ENCODE results near the gene DAB1.

Gene DAB1

DNA sequence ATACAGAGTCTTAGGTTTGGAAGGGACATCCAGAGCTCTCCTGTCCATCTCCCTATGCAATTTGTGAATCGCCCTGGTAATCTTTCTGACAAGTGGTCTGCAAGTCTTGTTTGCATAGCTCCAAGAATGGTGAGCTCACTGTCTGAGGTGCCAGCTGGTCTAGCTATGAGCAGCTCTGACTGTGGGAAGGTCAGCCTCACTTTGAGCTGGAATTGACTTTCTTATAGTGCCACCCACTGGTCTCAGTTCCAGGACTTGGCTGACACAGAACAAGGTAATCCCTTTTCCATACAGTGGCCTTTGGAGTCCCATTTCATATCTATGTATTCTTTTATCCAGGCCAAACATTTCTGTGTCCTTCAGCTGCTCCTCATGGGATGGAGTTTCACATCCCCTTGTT is 362.5 kb downstream of the DAB1 start:
- no peak for DNase-seq

DNA sequence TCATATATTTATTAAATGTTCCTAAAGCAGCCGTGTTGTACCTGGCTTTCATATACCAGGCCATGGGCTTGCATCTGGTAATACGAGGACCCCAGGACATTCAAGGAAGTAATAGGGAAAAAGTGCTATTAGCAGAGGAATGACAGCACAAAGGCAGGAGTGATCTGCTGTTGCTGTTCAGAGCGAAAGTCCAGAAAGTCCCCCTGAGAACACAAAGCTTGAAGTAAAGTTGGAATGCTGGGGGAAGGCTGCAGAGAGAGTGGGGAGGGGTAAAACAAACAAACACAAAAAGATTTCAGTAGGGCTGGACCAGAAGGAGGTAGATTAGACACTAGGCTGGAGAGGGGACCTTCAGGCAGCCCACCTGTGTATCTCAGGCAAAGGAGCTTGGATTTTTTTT is 363.4 kb downstream of the DAB1 start:
- DNase-seq = no peak

DNA sequence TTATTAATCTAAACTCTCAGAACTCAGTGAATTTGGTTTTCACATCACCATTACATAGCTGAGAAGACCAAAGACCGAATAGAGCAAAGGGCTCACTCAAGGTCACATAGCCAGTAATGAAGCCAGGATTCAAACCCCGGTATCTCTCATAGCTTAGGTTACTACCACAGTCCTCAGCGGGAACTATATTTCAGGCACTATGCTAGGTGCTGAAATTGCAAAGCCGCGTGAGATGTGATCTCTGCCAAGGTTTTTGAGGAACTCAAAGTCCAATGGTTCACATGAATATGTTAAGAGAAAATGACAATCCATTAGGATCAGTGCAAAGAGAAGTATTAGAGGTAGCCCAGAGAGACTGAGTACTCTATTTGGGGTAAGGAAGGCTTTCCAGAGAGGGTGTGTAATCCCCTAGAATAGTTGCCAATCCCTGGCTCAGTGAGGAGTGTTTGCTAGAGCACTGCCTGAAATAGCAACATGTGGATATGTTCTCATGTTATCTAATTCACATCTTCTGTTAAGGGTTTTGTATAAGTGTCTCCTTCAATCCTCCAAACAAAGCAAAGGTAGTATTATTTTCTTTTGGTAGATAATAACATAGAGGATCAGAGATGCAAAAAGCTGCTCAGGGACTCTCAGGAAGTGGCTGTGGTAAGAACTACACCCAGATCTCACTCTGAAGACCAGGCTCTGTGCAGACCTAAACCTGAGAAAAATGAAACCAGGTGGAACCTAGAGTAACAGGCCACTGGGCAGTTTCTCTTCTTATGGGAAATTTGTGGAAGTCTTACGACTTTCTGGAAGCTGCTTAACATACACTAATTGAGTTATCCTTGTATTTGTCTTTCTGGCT is 365.0 kb downstream of the DAB1 start:
- DNase-seq = no peak

DNA sequence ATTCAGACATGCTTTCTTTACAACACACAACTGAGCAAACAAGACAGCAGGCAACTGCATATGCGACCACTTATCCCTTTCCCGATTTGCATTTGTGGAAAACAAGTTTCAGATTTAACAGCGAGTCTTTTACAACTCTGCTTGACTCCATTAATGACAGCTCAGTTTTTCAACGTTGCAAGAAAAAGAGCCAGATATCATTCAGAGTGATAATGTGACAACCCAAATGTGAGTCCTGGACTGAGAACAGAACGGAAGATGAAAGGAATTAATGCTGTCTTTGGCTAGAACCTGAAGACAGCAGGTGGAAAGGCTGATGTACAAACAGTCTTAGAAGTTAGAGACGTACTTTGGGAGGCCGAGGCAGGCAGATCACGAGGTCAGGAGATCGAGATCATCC is 375.0 kb downstream of the DAB1 start:
- no peak for DNase-seq

DNA sequence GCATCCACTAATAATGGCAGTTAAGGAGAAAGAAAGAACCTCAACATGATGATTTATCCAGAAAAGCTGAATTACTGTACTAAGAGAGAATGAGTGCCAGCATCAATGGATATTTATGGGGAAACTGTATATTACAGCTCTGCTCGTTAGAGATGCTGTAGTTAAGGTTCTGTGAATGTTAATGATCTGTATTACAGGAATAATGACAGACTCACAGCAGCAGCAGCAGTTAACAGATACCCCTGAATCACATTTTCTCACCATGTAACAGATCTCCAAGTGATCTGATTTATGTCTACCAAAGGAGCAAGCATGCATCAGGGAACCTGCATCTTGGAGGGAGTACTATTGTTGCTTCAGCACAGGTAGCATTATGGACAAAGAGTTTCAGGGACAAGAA is 377.4 kb downstream of the DAB1 start:
- DNase-seq = no peak

DNA sequence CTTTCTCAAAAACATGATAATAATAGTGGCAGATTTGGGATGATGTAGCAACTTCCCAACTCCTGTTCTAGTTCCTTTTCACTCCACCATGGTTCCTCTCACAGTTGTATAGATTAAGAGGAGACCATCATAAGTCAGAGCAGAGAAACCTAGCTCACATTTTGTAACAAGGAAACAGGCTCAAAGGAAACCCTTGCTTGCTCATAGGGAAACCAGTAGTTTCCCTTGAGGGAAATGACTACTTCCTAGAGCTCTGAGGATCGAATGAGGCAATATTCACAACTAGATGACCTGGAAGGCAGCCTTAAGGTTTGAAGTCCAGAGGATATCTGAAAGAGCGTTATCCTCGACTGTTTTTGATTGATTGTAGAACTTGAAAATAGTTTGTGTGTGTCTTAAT is 382.0 kb downstream of the DAB1 start:
- DNase-seq = no peak

DNA sequence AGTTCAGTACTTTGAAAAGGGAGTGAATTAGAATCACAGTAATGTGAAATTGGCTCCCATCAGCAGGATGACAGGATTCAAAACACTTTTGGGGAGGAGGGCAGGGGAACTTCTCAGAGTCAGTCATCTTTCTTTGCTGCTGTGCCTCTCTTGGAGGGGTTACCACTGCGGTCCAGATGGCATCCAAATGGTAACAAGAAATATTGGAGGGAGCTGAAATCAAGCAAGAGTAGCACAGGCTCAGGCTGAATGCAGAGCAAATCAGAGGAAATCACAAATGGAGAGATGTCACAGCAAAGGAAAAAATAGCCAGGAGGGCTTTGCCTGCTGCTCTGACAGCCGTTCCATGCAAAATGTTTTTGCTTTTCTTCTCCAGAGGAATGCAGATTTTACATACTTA is 383.0 kb downstream of the DAB1 start:
- DNase-seq = no peak

DNA sequence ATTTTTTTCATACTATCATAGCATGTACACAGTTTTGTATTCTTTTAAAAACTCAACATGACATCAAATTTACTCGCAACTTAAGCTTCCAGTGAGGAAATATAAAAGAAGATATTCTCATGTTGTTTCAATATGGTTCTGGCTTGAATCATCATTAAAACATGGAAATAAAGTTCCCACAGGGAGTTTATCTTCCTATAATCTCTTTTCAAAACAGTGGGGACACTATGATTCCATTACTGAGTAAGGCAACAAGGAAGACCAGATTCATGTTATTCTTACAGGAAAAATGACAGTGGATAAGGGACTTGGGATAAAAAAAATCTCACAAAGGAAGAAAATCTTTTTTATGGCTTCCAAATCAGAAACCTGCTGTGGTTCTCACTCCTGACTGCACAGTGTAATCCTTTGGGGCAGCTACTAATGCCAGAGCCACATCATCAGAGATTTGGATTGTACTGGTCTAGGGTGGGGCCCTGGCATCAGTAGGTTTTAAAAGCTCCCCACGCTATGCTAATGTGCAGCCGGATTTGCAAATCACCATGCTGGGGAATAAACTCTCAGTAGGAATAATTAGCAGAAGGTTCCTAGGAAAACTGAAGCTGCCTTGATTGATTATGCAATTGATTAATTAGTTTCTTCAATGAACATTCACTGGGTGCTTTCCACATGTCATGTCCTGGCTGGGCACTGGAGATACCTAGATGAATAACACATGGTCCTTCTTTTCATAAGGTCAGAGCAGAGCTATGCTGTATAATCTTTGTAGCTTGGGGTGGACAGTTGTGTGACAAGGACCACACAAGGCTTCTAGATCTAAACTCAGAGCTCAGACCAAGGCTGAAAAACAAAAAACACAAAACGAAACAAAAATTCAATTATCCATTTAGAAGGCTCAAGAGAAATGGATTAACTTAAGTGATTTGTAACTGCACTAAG is 386.9 kb downstream of the DAB1 start:
- no peak for DNase-seq

DNA sequence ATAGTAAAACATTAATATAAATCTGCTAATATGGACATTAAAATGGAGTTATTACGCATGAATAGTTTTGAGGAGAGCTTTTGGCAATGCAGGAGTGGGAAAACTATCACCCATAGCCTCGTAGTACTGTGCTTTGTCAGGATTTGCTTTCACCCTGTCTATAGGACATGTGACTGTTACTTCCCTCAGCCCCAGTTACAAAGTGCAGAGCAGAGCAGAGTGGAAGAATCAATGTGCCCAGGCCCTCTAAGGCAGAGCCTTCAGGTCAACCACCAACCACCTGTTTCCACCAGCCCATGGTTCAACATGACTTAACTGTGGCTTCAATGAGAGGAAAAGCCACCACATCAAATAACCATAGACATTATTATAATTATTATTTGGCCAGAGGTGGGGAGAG is 389.1 kb downstream of the DAB1 start:
- no peak for DNase-seq

DNA sequence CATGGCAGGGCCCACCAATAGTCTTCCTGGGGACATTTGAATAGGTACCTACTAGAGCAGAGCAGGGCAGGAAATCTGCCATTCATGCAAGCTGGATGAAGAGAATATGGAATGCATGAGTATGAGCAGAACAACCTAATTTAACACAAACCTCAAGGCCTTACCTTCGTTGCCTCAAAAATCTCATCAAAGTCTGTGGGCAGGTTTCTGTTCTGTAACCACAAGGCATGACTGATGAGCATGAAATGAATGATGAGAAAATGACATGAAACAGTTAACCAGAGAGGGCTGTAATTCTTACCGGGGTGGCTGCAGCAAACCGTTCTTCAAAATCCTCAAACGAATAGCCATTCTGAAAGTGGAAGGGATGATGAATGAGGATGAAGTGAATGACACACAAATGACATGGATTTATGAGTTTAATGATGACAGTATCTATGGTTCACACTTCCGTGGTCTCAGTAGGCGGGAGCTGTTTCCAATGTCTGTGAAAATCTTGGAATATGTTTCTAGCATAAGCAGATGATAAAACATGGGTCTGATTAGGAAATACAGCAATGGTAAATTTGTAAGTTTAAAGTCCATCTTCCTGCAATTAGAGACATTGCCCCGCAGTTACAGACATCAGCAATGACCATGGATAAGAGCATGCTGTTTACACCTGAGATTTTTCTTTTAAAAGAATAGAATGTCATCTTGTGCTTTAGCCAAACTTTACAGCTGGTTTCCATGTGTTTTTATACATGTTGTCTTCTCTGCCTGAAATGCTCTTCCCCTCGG is 390.4 kb downstream of the DAB1 start:
- DNase-seq = no peak

DNA sequence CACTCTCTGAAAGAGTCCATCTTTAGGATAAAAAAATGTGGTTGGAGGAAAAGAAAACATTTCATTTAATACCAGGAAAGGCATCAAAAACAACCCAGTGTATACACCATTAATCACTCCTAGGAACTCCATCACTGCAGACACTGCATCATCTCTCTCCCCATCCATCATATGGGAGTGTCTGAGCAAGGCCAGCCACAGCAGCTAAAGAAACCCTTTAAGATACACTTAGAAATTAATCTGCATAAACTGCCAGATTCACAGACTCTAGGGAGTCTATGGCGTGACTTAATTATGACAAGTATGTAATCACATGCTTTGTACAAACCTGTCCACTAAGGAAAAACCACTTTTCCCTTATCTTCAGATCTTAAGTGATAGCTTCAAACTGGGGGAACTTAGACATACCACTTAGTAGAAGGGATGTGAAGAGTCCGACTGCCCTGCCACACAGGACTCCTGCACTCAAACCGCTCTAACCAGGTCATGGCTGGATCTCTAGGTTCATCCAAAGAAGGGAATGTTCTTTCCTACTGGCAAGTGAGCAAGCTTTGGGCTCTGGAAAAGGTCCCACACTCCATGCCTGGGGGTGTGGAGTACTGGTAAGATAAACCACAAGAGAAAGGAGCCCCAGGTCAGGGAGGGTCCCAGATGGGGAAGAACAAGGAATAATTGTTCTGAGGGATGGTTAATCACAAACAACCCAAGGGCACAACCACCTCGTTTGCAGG is 397.1 kb downstream of the DAB1 start:
- DNase-seq = no peak

DNA sequence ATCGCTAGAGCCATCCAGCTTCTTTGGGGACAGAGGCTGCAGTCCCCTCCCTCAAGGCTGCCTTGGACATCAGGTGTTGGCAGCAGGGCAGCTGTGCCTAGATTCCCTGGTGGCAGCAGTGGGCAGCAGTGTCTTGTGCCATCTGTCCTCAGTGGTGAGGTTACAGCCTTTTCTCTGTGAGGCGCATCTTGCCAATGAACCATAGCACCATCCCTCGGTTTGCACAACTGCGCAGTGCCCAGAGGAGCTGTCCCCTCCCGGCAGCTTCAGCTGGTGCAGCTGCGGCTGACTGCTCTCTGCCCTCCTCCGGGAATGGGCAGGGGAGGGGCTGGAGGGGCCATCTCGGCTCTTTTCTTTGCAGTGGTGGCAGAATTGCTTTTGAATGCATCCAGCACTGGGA is 399.0 kb downstream of the DAB1 start:
- no peak for DNase-seq

DNA sequence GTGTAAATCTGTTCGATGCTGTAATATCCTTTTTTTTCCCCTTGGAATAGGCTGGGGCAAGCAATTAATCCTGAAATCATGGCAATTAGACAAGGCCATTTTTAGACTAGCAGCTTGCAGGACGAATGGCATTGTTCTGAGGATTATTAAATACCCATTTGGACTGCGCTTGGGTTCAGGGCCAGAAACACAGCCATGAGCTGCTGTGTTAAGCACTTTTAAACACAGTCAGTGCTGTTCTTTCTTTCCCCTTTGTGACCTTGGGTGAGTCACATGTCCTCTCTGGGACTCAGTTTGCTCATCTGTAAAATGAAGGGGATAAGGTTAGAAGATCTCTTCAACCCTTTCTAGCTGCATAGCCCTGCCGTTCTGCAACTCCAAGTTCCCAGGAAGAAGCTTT is 399.4 kb downstream of the DAB1 start:
- DNase-seq = no peak

DNA sequence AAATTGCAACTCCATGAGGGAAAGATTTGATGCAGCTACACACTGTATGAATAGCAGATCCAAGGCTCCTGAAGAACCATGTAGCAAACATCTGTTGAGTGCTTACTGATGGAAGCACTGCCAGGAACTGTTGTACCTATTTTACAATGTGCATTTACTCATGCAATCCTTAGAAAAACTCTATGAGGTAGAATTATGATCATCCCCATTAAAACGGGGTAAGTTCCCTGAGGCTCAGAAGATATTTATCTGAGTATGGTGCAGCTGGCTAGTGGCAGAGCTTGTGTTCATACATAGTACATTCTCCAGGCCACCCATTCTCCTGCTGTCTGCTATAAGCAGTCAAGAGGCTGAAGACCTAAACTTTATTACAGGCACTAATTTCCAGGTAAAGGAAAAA is 403.6 kb downstream of the DAB1 start:
- no peak for DNase-seq

DNA sequence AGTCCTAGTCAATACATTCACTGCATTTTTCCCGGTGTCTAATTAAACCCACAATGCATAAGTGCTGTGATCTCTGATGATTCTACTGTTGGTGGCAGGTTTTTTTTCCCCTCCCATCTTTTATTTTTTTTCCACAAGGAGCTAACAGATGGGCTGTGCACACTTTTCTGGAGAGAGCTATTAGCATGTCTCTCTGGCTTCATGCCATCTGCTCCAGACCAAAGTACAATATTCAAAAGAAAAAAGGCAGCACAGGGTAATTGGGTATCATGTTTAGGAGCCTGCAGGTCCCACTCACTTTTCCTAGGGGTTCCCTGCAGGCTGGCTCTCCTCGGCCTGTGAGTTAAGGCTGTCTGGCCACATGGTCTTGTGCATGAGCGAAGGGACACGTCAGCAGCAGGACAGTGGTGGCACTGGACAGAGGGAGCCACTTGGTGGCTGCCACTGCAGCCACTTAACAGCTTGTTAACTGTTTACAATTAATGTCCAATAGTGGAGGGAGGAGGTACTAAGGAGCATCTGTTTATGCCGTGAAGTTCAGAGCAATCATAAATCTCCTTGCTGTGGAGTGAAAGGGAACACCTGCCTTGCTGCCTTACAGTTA is 404.5 kb downstream of the DAB1 start:
- DNase-seq = no peak

DNA sequence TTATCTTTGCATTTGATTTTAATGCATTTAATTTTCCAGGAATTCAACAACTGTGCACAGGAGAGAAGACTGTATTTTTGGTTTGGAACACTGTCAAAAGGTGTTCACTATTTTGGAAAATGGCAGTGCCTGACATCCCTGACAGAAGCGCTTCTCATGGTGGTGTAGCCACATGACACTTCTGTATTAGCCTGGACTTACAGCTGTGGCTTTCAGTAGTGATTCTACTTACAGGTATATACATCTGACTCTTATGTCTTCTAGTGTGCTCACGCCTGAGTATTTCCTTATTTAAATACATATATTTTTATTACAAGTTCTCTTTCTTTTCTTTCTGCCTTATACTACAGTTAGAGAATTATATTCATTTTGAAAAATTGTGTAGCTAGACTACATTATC is 405.7 kb downstream of the DAB1 start:
- DNase-seq = no peak

DNA sequence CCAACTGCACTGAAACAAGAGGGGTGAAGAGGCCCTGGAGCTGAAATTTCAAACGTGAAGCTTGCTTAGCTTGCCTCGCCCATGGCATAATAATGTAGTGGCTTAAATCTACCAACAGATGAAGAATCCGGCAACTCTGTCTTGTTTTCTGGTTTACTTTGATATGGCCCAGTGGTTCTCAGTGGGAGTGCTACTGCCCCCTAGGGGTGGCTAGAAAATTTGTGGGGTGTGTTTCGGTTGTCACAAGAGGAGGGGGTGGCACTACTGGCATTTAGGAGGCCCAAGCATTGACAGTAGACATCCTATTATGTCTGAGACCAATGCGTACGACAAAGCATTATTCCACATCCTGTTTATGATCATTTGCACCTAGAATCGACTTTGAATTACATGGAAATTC is 406.1 kb downstream of the DAB1 start:
- DNase-seq = no peak

DNA sequence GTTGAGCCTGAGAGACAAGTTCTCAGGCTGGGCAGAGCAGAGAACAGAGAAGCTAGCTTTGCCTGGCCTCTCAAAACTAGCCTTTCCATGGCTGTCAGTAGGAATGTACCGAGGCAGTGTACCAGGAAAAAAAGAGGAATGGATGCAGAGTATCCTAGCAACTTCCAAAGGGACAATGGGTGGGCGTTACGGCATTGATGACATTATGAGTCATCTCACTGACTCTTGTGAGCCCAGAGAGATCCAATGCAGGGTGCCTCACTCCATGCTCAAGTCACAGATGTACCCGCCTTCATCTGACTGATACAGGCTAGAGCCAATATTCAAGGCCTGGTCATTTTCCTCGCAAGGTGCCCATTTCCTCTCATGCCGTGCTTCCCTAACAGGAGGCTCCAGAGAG is 406.7 kb downstream of the DAB1 start:
- no peak for DNase-seq

DNA sequence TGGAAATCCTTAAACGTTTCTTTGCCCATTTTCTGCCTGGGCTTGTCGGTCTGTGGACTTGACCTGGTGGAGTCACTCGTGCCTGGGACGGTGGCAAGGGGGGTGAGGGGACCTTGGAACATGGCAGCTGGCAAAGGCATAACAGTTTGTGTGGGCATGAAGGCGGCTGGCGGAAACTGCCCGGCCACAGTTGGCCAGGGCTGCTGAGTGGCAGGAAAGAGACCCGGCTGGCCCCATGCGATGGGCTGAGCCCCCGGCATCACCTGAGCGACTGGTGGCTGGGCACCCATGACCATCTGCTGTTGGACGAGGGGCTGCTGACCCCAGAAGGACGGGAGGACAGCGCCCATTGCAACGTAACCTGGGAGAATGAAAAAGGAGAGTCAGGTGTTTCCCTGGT is 408.8 kb downstream of the DAB1 start:
- no peak for DNase-seq

DNA sequence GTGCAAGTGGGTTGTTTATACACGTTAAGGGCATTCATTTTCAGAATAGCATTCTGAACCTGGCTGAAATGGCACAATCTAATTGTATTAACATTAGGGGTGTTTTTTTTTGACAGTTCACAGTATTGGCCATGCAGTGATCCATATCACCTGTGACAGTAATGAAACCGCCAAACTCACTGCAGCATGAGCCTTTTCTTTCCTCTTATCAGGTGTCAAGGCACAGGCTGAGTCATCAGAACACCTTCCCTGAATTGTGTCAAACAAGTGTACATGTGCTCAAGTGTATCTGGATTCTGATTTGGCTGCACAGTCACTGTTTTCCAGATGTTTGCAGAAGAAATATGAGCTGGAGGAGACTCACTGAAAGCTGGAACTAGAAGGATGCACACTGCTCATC is 410.3 kb downstream of the DAB1 start:
- DNase-seq = no peak

DNA sequence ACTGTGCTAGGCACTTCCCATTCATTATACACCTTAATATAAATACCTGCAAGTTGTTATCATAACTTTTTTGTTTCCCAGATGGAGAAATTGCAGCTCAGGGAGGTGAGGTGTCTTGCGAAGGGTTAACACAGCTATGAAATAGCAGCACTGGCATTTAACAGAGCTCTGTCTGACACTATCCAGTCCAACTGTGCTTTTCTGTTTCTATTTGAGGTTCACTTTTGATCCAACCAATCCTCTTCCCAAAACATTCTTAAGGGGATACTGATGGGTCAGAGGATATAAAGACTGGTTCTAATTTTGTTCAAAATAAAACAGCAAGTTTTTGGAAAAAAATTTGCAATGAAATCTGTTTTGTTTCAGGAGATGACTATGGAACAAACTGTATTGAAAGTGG is 411.5 kb downstream of the DAB1 start:
- no peak for DNase-seq

DNA sequence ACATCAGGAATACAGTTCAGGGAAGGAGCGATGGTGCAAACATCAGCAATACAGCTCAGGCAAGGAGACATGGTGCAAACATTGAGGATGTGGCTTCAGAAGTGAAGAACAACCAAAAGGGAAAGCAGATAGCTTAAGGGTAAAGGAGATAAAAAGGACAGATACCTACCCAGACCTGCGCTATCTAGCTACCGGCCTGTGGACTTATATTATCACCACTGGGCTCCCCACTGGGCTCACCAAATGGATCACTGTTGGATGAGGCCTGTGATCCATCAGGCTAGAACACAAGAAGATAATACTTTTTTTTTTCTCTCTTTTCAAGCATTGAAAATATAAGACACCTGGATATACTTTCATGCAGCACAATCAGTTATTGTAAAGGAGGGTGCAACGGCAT is 413.3 kb downstream of the DAB1 start:
- DNase-seq = no peak

All from amniotic stem cell (primary cell).